HL-60 (cell line): Measurements from ENCODE around the gene TRPM4.

Experiments used
- DNase-seq, 2 experiments: peaks; one replicate each; pipeline ENCODE4 v3.0.0-alpha.2; 2010 to 2020; ENCODE audit warnings: low read depth in 1 of 2, low spot score in 1 of 2
- H3K27ac ChIP-seq: fragments of 250-450 bp; sonication (Bioruptor Pico); replicated peaks from 2 replicates; pipeline ENCODE4 v1.5.1; 2020; ENCODE audit warnings: mild to moderate bottlenecking, moderate library complexity
- H3K27me3 ChIP-seq: fragments of 250-450 bp; sonication (Bioruptor Pico); 2 replicates; pipeline ENCODE4 v1.5.1; 2021; ENCODE audit warnings: mild to moderate bottlenecking, moderate library complexity; ENCODE audit not compliant: insufficient read depth, poor library complexity, severe bottlenecking
- H3K4me3 ChIP-seq: replicated peaks from 2 replicates; pipeline ENCODE4 v1.5.1; 2011; ENCODE audit warnings: mild to moderate bottlenecking, control low read depth, low read length; ENCODE audit not compliant: insufficient read depth
- GABPA ChIP-seq: IDR thresholded peaks from 2 replicates; pipeline ENCODE4 v1.6.1; 2012; ENCODE audit warnings: low read depth
- POLR2AphosphoS5 ChIP-seq: IDR thresholded peaks from 2 replicates; pipeline ENCODE4 v1.6.1; 2012; ENCODE audit warnings: low read depth
- REST ChIP-seq: IDR thresholded peaks from 2 replicates; pipeline ENCODE4 v1.6.1; 2012; ENCODE audit warnings: low read depth; ENCODE audit not compliant: insufficient replicate concordance
- SPI1 ChIP-seq: IDR thresholded peaks from 2 replicates; pipeline ENCODE4 v1.6.1; 2012; ENCODE audit warnings: low read depth, mild to moderate bottlenecking, borderline replicate concordance
- TF ChIP-seq, protein P1 (sequence below): IDR thresholded peaks from one replicate; pipeline ENCODE4 v1.5.1; 2011; ENCODE audit warnings: low read length, control low read depth, inconsistent platforms; ENCODE audit not compliant: insufficient read depth

The TRPM4 gene

GRCh38 chr19:49132974-49133609 is 24.5 kb upstream of the TRPM4 start:
- Histone ChIP-seq H3K27me3 (no peaks in the 10 kb centered on the region), H3K27ac (no peak overlapping the region), H3K4me3 (no peak overlapping the region)
- DNase-seq, result no peak
- TF ChIP-seq REST (no peak), GABPA (no peak), POLR2AphosphoS5 (no peak), SPI1 (no peak)
- TF ChIP-seq, protein P1, sequence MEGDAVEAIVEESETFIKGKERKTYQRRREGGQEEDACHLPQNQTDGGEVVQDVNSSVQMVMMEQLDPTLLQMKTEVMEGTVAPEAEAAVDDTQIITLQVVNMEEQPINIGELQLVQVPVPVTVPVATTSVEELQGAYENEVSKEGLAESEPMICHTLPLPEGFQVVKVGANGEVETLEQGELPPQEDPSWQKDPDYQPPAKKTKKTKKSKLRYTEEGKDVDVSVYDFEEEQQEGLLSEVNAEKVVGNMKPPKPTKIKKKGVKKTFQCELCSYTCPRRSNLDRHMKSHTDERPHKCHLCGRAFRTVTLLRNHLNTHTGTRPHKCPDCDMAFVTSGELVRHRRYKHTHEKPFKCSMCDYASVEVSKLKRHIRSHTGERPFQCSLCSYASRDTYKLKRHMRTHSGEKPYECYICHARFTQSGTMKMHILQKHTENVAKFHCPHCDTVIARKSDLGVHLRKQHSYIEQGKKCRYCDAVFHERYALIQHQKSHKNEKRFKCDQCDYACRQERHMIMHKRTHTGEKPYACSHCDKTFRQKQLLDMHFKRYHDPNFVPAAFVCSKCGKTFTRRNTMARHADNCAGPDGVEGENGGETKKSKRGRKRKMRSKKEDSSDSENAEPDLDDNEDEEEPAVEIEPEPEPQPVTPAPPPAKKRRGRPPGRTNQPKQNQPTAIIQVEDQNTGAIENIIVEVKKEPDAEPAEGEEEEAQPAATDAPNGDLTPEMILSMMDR, result no peak

- no peak for DNase-seq
- Histone ChIP-seq H3K4me3 (no peak overlapping the region), H3K27me3 (no peaks in the 10 kb centered on the region), H3K27ac (no peak overlapping the region)
- TF ChIP-seq, protein P1, result no peak
- no peak for TF ChIP-seq SPI1
- TF ChIP-seq GABPA, result no peak
- TF ChIP-seq POLR2AphosphoS5, result no peak
- TF ChIP-seq REST, result no peak
These were observed 23.8 kb upstream of the TRPM4 start for GRCh38 chr19:49133621-49134454.

GRCh38 chr19:49135686-49136085 is 21.9 kb upstream of the TRPM4 start:
- Histone ChIP-seq H3K4me3 (no peak overlapping the region), H3K27ac (no peak overlapping the region), H3K27me3 (no peaks in the 10 kb centered on the region)
- TF ChIP-seq POLR2AphosphoS5, result no peak
- no peak for TF ChIP-seq REST
- TF ChIP-seq SPI1, result no peak
- TF ChIP-seq, protein P1, result no peak
- TF ChIP-seq GABPA, result no peak
- no peak for DNase-seq
